Stomach (tissue), 9 donors: ENCODE measurements around the gene SP2. TPM values are rescaled to one million over a fixed set of nuclear protein-coding genes. Genes with fewer than 3 reads are reported as not detected.
A peak's percentile ranks its signal among the peaks of the same experiment; 100 is the strongest.

Source experiments
- DNase-seq, 2 donors: peaks; one replicate each; pipeline versions ENCODE4 v3.0.0 to v3.0.0-alpha.2; 2013 to 2019
- H3K27ac ChIP-seq, 5 donors: fragments of 200-600 bp in 4 of 5; sonication (generic) in 4 of 5; one replicate each; pipeline ENCODE4 v1.5.1; 2013 to 2019; ENCODE audit warnings: mild to moderate bottlenecking in 1 of 5, moderate library complexity in 1 of 5
- H3K27me3 ChIP-seq, 3 donors: fragments of 200-600 bp; sonication (generic); one replicate each; pipeline ENCODE4 v1.5.1; 2017 to 2019; ENCODE audit warnings: mixed run types in 1 of 3
- H3K36me3 ChIP-seq, 4 donors: fragments of 200-600 bp; sonication (generic); 1 replicate in 3 of 4; 2 replicates in 1 of 4; pipeline ENCODE4 v1.5.1; 2016 to 2019
- H3K4me1 ChIP-seq, 4 donors: fragments of 200-600 bp; sonication (generic); one replicate each; pipeline ENCODE4 v1.5.1; 2016 to 2019
- H3K4me3 ChIP-seq, 4 donors: fragments of 200-600 bp; sonication (generic) in 3 of 4; one replicate each; pipeline ENCODE4 v1.5.1; 2016 to 2019; ENCODE audit warnings: mild to moderate bottlenecking in 1 of 4
- H3K9me3 ChIP-seq, 4 donors: fragments of 200-600 bp; sonication (generic); one replicate each; pipeline ENCODE4 v1.5.1; 2016 to 2019
- CTCF ChIP-seq, 7 experiments: fragments of 450-650 bp in 4 of 7; fragments of 200-600 bp in 3 of 7; sonication (generic) in 3 of 7; IDR thresholded peaks; one replicate each; pipeline ENCODE4 v1.5.1; 2016 to 2019; ENCODE audit warnings: antibody characterized with exemption in 7 of 7, control low read depth in 2 of 7, mild to moderate bottlenecking in 1 of 7
- EP300 ChIP-seq: sonication (generic); formaldehyde crosslinking; IDR thresholded peaks from one replicate; pipeline ENCODE4 v1.6.1; 2017; ENCODE audit warnings: antibody characterized with exemption
- POLR2A ChIP-seq, 4 donors: fragments of 450-650 bp; IDR thresholded peaks; one replicate each; pipeline ENCODE4 v1.6.1; 2016; ENCODE audit warnings: antibody characterized with exemption in 4 of 4, control low read depth in 2 of 4, mild to moderate bottlenecking in 1 of 4, moderate library complexity in 1 of 4
- POLR2AphosphoS5 ChIP-seq, 3 donors: sonication (generic); formaldehyde crosslinking; IDR thresholded peaks; one replicate each; pipeline ENCODE4 v1.6.1; 2016; ENCODE audit warnings: antibody characterized with exemption in 3 of 3
- WGBS, 5 donors: extraction: QIAGEN DNeasy Blood & Tissue Kit in 3 of 5; methylation state at CpG; one replicate each; pipeline versions ENCODE4 v1.1.5 to v1.1.7; 2013 to 2018; 5-methylcytosine and 5-hydroxymethylcytosine counted together
- intact Hi-C: fragments of 100-400 bp; cut with DNase I; formaldehyde crosslinking; loops from one replicate; pipeline ENCODE4 v1.15.1; 2023; ENCODE audit warnings: low total_unique reads
- polyA plus RNA-seq, 3 donors: library from polyadenylated mRNA; stranded (reverse); fragments of 200-250 nt; gene quantifications; one replicate each; pipeline ENCODE4 v1.2.3, GENCODE V29; 2013
- total RNA-seq, 5 donors: library from RNA; depleted of rRNA; stranded (reverse); fragments of >200 nt; gene quantifications; one replicate each; pipeline versions ENCODE4 v1.1.0 to v1.2.3, GENCODE V29; 2014 to 2016
- donor health status: healthy with polysubstance abuse.
- donor health status: Bipolar disorder and iron deficiency.
- donor health status: healthy.

The SP2 gene
- total and polyA plus RNA-seq, 8 donors: 0.87 to 22.8 (median 6.3) TPM

- intact Hi-C loops: no loop called here
- Histone ChIP-seq H3K4me1 (peaks cover 24 to 34% (median 28%) of the 10 kb centered on the region in 4 donors), H3K36me3 (no peaks in the 10 kb centered on the region), H3K4me3 (no peak overlapping the region), H3K27ac (no peak overlapping the region), H3K9me3 (no peaks in the 10 kb centered on the region), H3K27me3 (peaks cover 33 to 100% (median 96%) of the 10 kb centered on the region in 3 donors)
- peak in 1 of 2 donors; percentile 25 for DNase-seq
- WGBS, 5 donors: 19 to 41% (median 23%) methylated on average over 32 of the region's 32 CpGs
- TF ChIP-seq EP300 (no peak), CTCF (IDR thresholded peaks at IDR 0.05) (no peak), POLR2AphosphoS5 (IDR thresholded peaks at IDR 0.05) (no peak), POLR2A (IDR thresholded peaks at IDR 0.05) (no peak)
Observed at GRCh38 chr17:47852113-47852949, 43.7 kb upstream of the SP2 start.

- 34 to 45% (median 42%) methylated on average over 5 of the region's 5 CpGs for WGBS, 5 donors
- no peak for DNase-seq
- TF ChIP-seq EP300 (no peak), POLR2AphosphoS5 (IDR thresholded peaks at IDR 0.05) (no peak), CTCF (IDR thresholded peaks at IDR 0.05) (no peak), POLR2A (IDR thresholded peaks at IDR 0.05) (no peak)
- peaks cover 16 to 25% (median 20%) of the 10 kb centered on the region in 4 donors for H3K4me1 ChIP-seq
- H3K36me3 ChIP-seq: no peaks in the 10 kb centered on the region
- peaks cover 20 to 99% (median 88%) of the 10 kb centered on the region in 3 donors for H3K27me3 ChIP-seq
- H3K4me3 ChIP-seq: no peak overlapping the region
- H3K27ac ChIP-seq: no peak overlapping the region
- H3K9me3 ChIP-seq: no peaks in the 10 kb centered on the region
- intact Hi-C loops: no loop called here
Observed at GRCh38 chr17:47853616-47854015, 42.4 kb upstream of the SP2 start.

- DNase-seq: peak in 1 of 2 donors; percentile 42
- Histone ChIP-seq H3K9me3 (no peaks in the 10 kb centered on the region), H3K27me3 (peaks cover 20 to 97% (median 69%) of the 10 kb centered on the region in 3 donors)
Observed at GRCh38 chr17:47855737-47856136, 40.3 kb upstream of the SP2 start.

GRCh38 chr17:47856830-47857229 lies 39.2 kb upstream of the SP2 start:
- H3K4me3 ChIP-seq: no peak overlapping the region
- TF ChIP-seq POLR2AphosphoS5 (IDR thresholded peaks at IDR 0.05): no peak
- H3K9me3 ChIP-seq: no peaks in the 10 kb centered on the region
- intact Hi-C loops: no loop called here
- no peak for DNase-seq
- peaks cover 20 to 94% (median 58%) of the 10 kb centered on the region in 3 donors for H3K27me3 ChIP-seq
- peaks cover under 1 to 6% (median 3%) of the 10 kb centered on the region in 4 donors for H3K4me1 ChIP-seq
- no peaks in the 10 kb centered on the region for H3K36me3 ChIP-seq
- H3K27ac ChIP-seq: no peak overlapping the region

More at GRCh38 chr17:47855737-47856136, 40.3 kb upstream of the SP2 start:
- Histone ChIP-seq H3K27ac (peak overlapping the region in 1 of 5 donors; percentile 9), H3K36me3 (no peaks in the 10 kb centered on the region), H3K4me3 (no peak overlapping the region), H3K4me1 (peaks cover 11 to 17% (median 14%) of the 10 kb centered on the region in 4 donors)
- WGBS, 5 donors: 19 to 37% (median 35%) methylated on average over 3 of the region's 3 CpGs
- intact Hi-C loops: no loop called here
- no peak for TF ChIP-seq POLR2AphosphoS5 (IDR thresholded peaks at IDR 0.05)
- no peak for TF ChIP-seq EP300
- TF ChIP-seq CTCF (IDR thresholded peaks at IDR 0.05): no peak
- no peak for TF ChIP-seq POLR2A (IDR thresholded peaks at IDR 0.05)
